ENCODE data around the gene NAT16. TPM values are rescaled to one million over a fixed set of nuclear protein-coding genes. Genes with fewer than 3 reads are reported as not detected.

NAT16 gene
- total and polyA plus RNA-seq, 9 of the 15 experiments (the other 6 are each of a cell fraction or from before 2014, with no cell fraction given): 0.04 TPM; not detected in 8

GRCh38 chr7:101138213-101138870, 41.8 kb downstream of the NAT16 start (continued):
- TF ChIP-seq, protein P1, sequence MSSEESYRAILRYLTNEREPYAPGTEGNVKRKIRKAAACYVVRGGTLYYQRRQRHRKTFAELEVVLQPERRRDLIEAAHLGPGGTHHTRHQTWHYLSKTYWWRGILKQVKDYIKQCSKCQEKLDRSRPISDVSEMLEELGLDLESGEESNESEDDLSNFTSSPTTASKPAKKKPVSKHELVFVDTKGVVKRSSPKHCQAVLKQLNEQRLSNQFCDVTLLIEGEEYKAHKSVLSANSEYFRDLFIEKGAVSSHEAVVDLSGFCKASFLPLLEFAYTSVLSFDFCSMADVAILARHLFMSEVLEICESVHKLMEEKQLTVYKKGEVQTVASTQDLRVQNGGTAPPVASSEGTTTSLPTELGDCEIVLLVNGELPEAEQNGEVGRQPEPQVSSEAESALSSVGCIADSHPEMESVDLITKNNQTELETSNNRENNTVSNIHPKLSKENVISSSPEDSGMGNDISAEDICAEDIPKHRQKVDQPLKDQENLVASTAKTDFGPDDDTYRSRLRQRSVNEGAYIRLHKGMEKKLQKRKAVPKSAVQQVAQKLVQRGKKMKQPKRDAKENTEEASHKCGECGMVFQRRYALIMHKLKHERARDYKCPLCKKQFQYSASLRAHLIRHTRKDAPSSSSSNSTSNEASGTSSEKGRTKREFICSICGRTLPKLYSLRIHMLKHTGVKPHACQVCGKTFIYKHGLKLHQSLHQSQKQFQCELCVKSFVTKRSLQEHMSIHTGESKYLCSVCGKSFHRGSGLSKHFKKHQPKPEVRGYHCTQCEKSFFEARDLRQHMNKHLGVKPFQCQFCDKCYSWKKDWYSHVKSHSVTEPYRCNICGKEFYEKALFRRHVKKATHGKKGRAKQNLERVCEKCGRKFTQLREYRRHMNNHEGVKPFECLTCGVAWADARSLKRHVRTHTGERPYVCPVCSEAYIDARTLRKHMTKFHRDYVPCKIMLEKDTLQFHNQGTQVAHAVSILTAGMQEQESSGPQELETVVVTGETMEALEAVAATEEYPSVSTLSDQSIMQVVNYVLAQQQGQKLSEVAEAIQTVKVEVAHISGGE (CRISPR knock-in tag; IDR thresholded peaks at IDR 0.05): peak in 1 of 3 experiments; percentile 78; a peak in 2 of 6 replicates
- no peak for TF ChIP-seq WHSC1 (IDR thresholded peaks at IDR 0.05; ENCODE audit: low read length)
- TF ChIP-seq ZZZ3 (IDR thresholded peaks at IDR 0.05): no peak
- TF ChIP-seq MBD1 (CRISPR knock-in tag; IDR thresholded peaks at IDR 0.05): no peak
- no peak for TF ChIP-seq CBFB (CRISPR knock-in tag; IDR thresholded peaks at IDR 0.05)
- TF ChIP-seq, protein P2, sequence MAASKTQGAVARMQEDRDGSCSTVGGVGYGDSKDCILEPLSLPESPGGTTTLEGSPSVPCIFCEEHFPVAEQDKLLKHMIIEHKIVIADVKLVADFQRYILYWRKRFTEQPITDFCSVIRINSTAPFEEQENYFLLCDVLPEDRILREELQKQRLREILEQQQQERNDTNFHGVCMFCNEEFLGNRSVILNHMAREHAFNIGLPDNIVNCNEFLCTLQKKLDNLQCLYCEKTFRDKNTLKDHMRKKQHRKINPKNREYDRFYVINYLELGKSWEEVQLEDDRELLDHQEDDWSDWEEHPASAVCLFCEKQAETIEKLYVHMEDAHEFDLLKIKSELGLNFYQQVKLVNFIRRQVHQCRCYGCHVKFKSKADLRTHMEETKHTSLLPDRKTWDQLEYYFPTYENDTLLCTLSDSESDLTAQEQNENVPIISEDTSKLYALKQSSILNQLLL (CRISPR knock-in tag; IDR thresholded peaks at IDR 0.05; ENCODE audit: borderline replicate concordance): no peak
- TF ChIP-seq ZNF174 (CRISPR knock-in tag; IDR thresholded peaks at IDR 0.05): no peak
- TF ChIP-seq, protein P3, sequence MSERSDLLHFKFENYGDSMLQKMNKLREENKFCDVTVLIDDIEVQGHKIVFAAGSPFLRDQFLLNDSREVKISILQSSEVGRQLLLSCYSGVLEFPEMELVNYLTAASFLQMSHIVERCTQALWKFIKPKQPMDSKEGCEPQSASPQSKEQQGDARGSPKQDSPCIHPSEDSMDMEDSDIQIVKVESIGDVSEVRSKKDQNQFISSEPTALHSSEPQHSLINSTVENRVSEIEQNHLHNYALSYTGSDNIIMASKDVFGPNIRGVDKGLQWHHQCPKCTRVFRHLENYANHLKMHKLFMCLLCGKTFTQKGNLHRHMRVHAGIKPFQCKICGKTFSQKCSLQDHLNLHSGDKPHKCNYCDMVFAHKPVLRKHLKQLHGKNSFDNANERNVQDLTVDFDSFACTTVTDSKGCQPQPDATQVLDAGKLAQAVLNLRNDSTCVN (CRISPR knock-in tag; IDR thresholded peaks at IDR 0.05): no peak; the same call in 1 of the 2 replicates
- peak; percentile 77 for TF ChIP-seq SUPT5H (IDR thresholded peaks at IDR 0.05)
- peak; percentile 66 for TF ChIP-seq NFIC (IDR thresholded peaks at IDR 0.05)
- TF ChIP-seq HNRNPH1 (optimal IDR thresholded peaks at IDR 0.05; ENCODE audit: low read depth, low read length): no peak
- TF ChIP-seq PHF8 (IDR thresholded peaks at IDR 0.05; ENCODE audit: borderline replicate concordance, low read length): peak; percentile 40; the same call in 1 of the 2 replicates
- no peak for TF ChIP-seq MTF1 (CRISPR knock-in tag; IDR thresholded peaks at IDR 0.05; ENCODE audit: borderline replicate concordance)
- no peak for TF ChIP-seq POLR3A (IDR thresholded peaks at IDR 0.05; ENCODE audit: borderline replicate concordance, extremely low read depth, insufficient read depth, insufficient read length)
- peak; percentile 75 for TF ChIP-seq FOXK2 (conservative IDR thresholded peaks at IDR 0.05 in 1 of 2, IDR thresholded peaks at IDR 0.05 in 1 of 2; ENCODE audit: low read depth in 2 of 2)
- TF ChIP-seq MYBL2 (IDR thresholded peaks at IDR 0.05; ENCODE audit: low read depth): no peak
- TF ChIP-seq MYBL2 (CRISPR knock-in tag; IDR thresholded peaks at IDR 0.05; ENCODE audit: borderline replicate concordance): no peak
- no peak for TF ChIP-seq ZNF253 (CRISPR knock-in tag; conservative IDR thresholded peaks at IDR 0.05)
- no peak for TF ChIP-seq FUS (optimal IDR thresholded peaks at IDR 0.05; ENCODE audit: low read depth, low read length)
- no peak for TF ChIP-seq ZFX (CRISPR knock-in tag; IDR thresholded peaks at IDR 0.05)
- no peak for TF ChIP-seq SREBF1 (IDR thresholded peaks at IDR 0.05; ENCODE audit: borderline replicate concordance, low read depth, low read length)
